ENCODE data around the gene PARP4. TPM values are rescaled to one million over a fixed set of nuclear protein-coding genes. Genes with fewer than 3 reads are reported as not detected.

PARP4 gene
- total and polyA plus RNA-seq, 2 donors (not counting 3 experiments of a cell fraction or from before 2014, with no cell fraction given), result 37.1 to 71.7 TPM

DNA sequence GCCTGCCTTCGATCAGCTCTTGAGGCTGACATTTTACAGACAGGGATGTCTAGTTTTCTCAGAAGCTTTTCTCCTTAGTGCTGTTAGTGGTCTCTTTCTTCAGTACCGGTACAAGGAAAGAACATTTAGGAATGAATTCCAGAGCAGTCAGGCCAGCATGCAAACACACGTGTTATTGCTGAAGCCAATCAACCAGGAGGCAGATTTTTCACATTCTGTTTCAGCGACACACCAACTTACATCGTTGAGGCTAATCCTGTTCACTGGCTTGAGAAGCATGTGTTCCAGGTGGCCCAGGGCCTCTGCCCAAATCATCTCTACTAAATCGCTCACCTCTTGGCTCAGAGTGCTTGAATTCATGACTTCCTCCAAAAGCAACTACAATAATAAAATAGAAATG, 19.2 kb downstream of the PARP4 start:
- FAIRE-seq, result no peak
- no peaks in the 10 kb centered on the region for H4K20me1 ChIP-seq (replicated peaks; ENCODE audit: control insufficient read depth, extremely low read depth, insufficient read depth, low read length)
- no peaks in the 10 kb centered on the region for H3K9me3 ChIP-seq (replicated peaks; ENCODE audit: control insufficient read depth, insufficient read depth, low read length)
- H3K9ac ChIP-seq (replicated peaks; ENCODE audit: extremely low read depth, insufficient read depth, low read length), result no peak overlapping the region
- no peak for DNase-seq (ENCODE audit: low read depth, low spot score)
- BruUV-seq (replicated peaks), result no TSS peak
- no peak for TF ChIP-seq POLR2AphosphoS5 (IDR thresholded peaks at IDR 0.05; ENCODE audit: insufficient read depth, low read depth, low read length)
- TF ChIP-seq FOS (IDR thresholded peaks at IDR 0.05; ENCODE audit: borderline replicate concordance, insufficient read depth, low read length), result no peak
- no peak for TF ChIP-seq GATA2 (IDR thresholded peaks at IDR 0.05; ENCODE audit: insufficient read depth, insufficient read length, low read depth, low read length)
- TF ChIP-seq, protein P1, sequence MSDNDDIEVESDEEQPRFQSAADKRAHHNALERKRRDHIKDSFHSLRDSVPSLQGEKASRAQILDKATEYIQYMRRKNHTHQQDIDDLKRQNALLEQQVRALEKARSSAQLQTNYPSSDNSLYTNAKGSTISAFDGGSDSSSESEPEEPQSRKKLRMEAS (IDR thresholded peaks at IDR 0.05; ENCODE audit: insufficient read depth, insufficient read length), result no peak
- no peak for TF ChIP-seq POLR2A (IDR thresholded peaks at IDR 0.05; ENCODE audit: low read depth, low read length)
- no peak for TF ChIP-seq JUN (IDR thresholded peaks at IDR 0.05; ENCODE audit: borderline replicate concordance, insufficient read depth, insufficient read length, low read depth)
- TF ChIP-seq CTCF (IDR thresholded peaks at IDR 0.05; ENCODE audit: extremely low read depth in 1 of 2, insufficient read depth in 1 of 2, low read depth in 1 of 2, low read length in 2 of 2), result no peak
- TF ChIP-seq EZH2 (IDR thresholded peaks at IDR 0.05; ENCODE audit: borderline replicate concordance, low read depth, low read length, severe bottlenecking), result no peak
- no peak for TF ChIP-seq MYC (IDR thresholded peaks at IDR 0.05; ENCODE audit: low read depth, low read length)
- intact Hi-C loops (cut with micrococcal nuclease), result loop anchor here (2.0 kb wide), 1 partner anchor 61 kb away; no protein-coding TSS in a partner anchor
- no peak overlapping the region for H2AFZ ChIP-seq (ENCODE audit: low read depth, low read length)
- CTCF ChIA-PET, result no interaction called here
- no peaks in the 10 kb centered on the region for H3K27me3 ChIP-seq (ENCODE audit: control insufficient read depth in 2 of 2, insufficient read depth in 2 of 2, low read length in 2 of 2)
- no peak overlapping the region for H3K4me3 ChIP-seq (replicated peaks in 1 of 3; ENCODE audit: insufficient read depth in 1 of 3, low read depth in 1 of 3, low read length in 3 of 3)
- no peaks in the 10 kb centered on the region for H3K79me2 ChIP-seq (ENCODE audit: control insufficient read depth, insufficient read depth, low read length)
- no peaks in the 10 kb centered on the region for H3K9me1 ChIP-seq (replicated peaks; ENCODE audit: control insufficient read depth, extremely low read depth, insufficient read depth, low read length)
- dilution Hi-C loops (cut with MboI; ENCODE audit: extremely low pct_ligation_motif_present, low sequenced_read_pairs), result no loop called here
- no peaks in the 10 kb centered on the region for H3K4me1 ChIP-seq (ENCODE audit: control insufficient read depth, extremely low read depth, insufficient read depth, low read length)
- H3K4me2 ChIP-seq (ENCODE audit: insufficient read depth, low read length), result no peak overlapping the region
- peaks cover 27 to 28% of the 10 kb centered on the region in 2 experiments for H3K36me3 ChIP-seq (ENCODE audit: control insufficient read depth in 2 of 2, extremely low read depth in 1 of 2, insufficient read depth in 2 of 2, low read length in 2 of 2)
- no peak overlapping the region for H3K27ac ChIP-seq (ENCODE audit: insufficient read depth, low read depth, low read length)
- POLR2A ChIA-PET, result no interaction called here

Data from endothelial cell of umbilical vein (primary cell).